Measurements from ENCODE around the gene GFRA1.

- no peak for TF ChIP-seq CTCF (IDR thresholded peaks at IDR 0.05)
- TF ChIP-seq EZH2 (IDR thresholded peaks at IDR 0.05; ENCODE audit: borderline replicate concordance, insufficient read depth, low read depth, low read length, poor library complexity, severe bottlenecking), result no peak
These were observed 56.3 kb downstream of the GFRA1 start for GRCh38 chr10:116216676-116217075.

All from B cell (primary cell).